Brain microvascular endothelial cell (primary cell): Measurements from ENCODE around the gene FAM9C.

Source experiments
- DNase-seq: peaks from one replicate; pipeline ENCODE4 v3.0.0-alpha.2; 2020
- H3K27ac ChIP-seq: fragments of 250-450 bp; sonication (Bioruptor Pico); 2 replicates; pipeline ENCODE4 v1.5.1; 2020; ENCODE audit warnings: mild to moderate bottlenecking, moderate library complexity
- H3K27me3 ChIP-seq: fragments of 250-450 bp; sonication (Bioruptor Pico); replicated peaks from 2 replicates; pipeline ENCODE4 v1.5.1; 2020; ENCODE audit warnings: mild to moderate bottlenecking
- H3K36me3 ChIP-seq: fragments of 250-450 bp; sonication (Bioruptor Pico); replicated peaks from 2 replicates; pipeline ENCODE4 v1.5.1; 2020; ENCODE audit warnings: mild to moderate bottlenecking
- H3K4me3 ChIP-seq: 2 replicates; pipeline ENCODE4 v1.5.1; 2011; ENCODE audit warnings: low read depth, mild to moderate bottlenecking, control low read depth, low read length, moderate library complexity
- CTCF ChIP-seq: IDR thresholded peaks from 2 replicates; pipeline ENCODE4 v1.5.1; 2011; ENCODE audit warnings: low read depth, mild to moderate bottlenecking, moderate library complexity, low read length, control low read depth, inconsistent platforms; ENCODE audit errors: missing control alignments
- in situ Hi-C: cut with HindIII; loops from 2 replicates; pipeline ENCODE4 v1.10.0; 2017; ENCODE audit warnings: low sequenced_read_pairs, low pct_ligation_motif_present

The FAM9C gene

GRCh38 chrX:13001961-13002671 is 42.3 kb downstream of the FAM9C start:
- in situ Hi-C loops: no loop called here
- H3K27ac ChIP-seq: no peak overlapping the region
- H3K27me3 ChIP-seq: no peaks in the 10 kb centered on the region
- DNase-seq: no peak
- H3K4me3 ChIP-seq: no peak overlapping the region
- no peak for TF ChIP-seq CTCF
- no peaks in the 10 kb centered on the region for H3K36me3 ChIP-seq

GRCh38 chrX:13001097-13001496 is 43.3 kb downstream of the FAM9C start:
- no peaks in the 10 kb centered on the region for H3K27me3 ChIP-seq
- H3K36me3 ChIP-seq: no peaks in the 10 kb centered on the region
- H3K27ac ChIP-seq: no peak overlapping the region
- no peak for TF ChIP-seq CTCF
- in situ Hi-C loops: no loop called here
- DNase-seq: no peak
- H3K4me3 ChIP-seq: no peak overlapping the region

DNA sequence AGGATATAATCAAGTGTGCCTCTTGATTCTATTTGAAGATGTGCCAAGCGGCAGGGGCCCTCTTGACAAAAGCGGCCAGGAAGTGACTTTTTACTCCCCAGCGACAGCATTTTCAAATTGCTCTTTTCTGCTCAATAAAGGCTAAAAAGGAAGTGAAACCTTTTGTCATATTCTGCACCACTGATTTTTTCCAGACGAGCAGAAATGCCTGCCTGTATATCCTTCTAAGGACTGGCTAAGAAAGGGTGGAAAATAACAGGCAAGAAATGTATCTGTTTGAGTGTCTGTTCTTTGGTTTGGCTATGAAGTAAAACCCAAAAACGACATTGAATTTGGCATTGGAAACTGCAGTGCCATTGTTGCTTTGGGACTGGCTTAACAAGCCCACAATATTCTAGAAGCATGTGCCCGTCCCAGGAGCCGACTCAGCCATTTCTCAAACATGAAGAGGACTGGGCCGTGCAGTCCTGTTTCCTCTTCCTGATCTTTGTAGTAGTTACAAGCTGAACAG is 44.1 kb downstream of the FAM9C start:
- H3K36me3 ChIP-seq: no peaks in the 10 kb centered on the region
- no peak overlapping the region for H3K4me3 ChIP-seq
- TF ChIP-seq CTCF: no peak
- in situ Hi-C loops: no loop called here
- H3K27me3 ChIP-seq: no peaks in the 10 kb centered on the region
- no peak overlapping the region for H3K27ac ChIP-seq
- DNase-seq: no peak

GRCh38 chrX:12999422-12999821 is 45.0 kb downstream of the FAM9C start:
- TF ChIP-seq CTCF: no peak
- H3K4me3 ChIP-seq: no peak overlapping the region
- in situ Hi-C loops: no loop called here
- no peaks in the 10 kb centered on the region for H3K27me3 ChIP-seq
- DNase-seq: peak; percentile 18
- H3K27ac ChIP-seq: no peak overlapping the region
- no peaks in the 10 kb centered on the region for H3K36me3 ChIP-seq

- TF ChIP-seq CTCF: no peak
- no peak overlapping the region for H3K4me3 ChIP-seq
- no peak overlapping the region for H3K27ac ChIP-seq
- no peaks in the 10 kb centered on the region for H3K36me3 ChIP-seq
- H3K27me3 ChIP-seq: no peaks in the 10 kb centered on the region
- no peak for DNase-seq
- in situ Hi-C loops: no loop called here
Observed at GRCh38 chrX:12997906-12998687, 46.3 kb downstream of the FAM9C start.
